Fibroblast of peridontal ligament (primary cell): ENCODE data around the gene VRK2.
A peak's percentile ranks its signal among the peaks of the same experiment; 100 is the strongest.
"Not testable (repeated sequence)": the region's sequence is repeated elsewhere in the genome, so short reads cannot be mapped to it uniquely, and the experiment has no call there.

Experiments used
- DNase-seq: peaks from one replicate; pipeline ENCODE4 v3.0.0-alpha.2; 2010; ENCODE audit errors: extremely low read depth

VRK2 gene

GRCh38 chr2:58158481-58158880 lies 111.9 kb downstream of the VRK2 start:
- no peak for DNase-seq

GRCh38 chr2:58163913-58164312 lies 117.3 kb downstream of the VRK2 start:
- DNase-seq, result no peak

GRCh38 chr2:58168130-58168529 lies 121.5 kb downstream of the VRK2 start:
- not testable (repeated sequence) for DNase-seq

- not testable (repeated sequence) for DNase-seq
Measured at GRCh38 chr2:58169845-58170244, 123.2 kb downstream of the VRK2 start.

DNA sequence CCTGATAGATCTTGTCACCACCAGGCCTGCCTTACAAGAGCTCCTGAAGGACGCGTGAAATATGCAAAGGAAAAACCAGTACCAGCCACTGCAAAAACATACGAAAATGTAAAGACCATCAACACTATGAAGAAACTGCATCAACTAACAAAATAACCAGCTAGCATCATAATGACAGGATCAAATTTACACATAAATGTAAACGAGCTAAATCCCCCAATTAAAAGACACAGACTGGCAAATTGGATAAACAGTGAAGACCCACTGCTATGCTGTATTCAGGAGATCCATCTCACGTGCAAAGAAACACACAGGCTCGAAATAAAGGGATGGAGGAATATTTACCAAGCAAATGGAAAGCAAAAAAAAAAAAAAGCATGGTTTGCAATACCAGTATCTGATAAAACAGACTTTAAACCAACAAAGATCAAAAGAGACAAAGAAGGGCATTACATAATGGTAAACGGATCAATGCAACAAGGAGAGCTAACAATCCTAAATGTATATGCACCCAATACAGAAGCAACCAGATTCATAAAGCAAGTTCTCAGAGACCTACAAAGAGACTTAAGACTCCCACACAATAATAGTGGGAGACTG lies 123.8 kb downstream of the VRK2 start:
- not testable (repeated sequence) for DNase-seq

DNA sequence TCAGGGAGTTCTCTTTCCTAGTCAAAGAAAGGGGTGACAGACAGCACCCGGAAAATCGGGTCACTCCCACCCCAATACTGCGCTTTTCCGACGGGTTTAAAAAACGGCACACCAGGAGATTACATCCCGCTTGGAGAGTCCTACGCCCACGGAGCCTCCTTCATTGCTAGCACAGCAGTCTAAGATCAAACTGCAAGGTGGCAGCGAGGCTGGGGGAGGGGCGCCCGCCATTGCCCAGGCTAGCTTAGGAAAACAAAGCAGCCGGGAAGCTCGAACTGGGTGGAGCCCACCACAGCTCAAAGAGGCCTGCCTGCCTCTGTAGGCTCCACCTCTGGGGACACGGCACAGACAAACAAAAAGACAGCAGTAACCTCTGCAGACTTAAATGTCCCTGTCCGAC lies 125.2 kb downstream of the VRK2 start:
- DNase-seq, result not testable (repeated sequence)

DNA sequence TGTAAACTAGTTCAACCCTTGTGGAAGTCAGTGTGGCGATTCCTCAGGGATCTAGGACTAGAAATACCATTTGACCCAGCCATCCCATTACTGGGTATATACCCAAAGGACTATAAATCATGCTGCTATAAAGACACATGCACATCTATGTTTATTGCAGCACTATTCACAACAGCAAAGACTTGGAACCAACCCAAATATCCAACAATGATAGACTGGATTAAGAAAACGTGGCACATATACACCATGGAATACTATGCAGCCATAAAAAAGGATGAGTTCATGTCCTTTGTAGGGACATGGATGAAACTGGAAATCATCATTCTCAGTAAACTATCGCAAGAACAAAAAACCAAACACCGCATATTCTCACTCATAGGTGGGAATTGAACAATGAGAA lies 130.6 kb downstream of the VRK2 start:
- DNase-seq, result not testable (repeated sequence)

DNA sequence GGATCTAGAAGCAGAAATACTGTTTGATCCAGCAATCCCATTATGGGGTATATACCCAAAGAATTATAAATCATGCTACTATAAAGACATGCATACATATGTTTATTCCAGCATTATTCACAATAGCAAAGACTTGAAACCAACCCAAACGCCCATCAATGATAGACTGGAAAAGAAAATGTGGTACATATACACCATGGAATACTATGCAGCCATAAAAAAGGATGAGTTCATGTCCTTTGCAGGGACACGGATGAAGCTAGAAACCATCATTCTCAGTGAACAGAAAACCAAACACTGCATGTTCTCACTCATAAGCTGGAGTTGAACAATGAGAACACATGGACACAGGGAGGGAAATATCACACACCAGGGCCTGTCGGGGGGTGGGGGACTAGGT lies 133.6 kb downstream of the VRK2 start:
- DNase-seq, result not testable (repeated sequence)

- DNase-seq, result no peak
Measured at GRCh38 chr2:58180635-58181034, 134.0 kb downstream of the VRK2 start.

- peak; percentile 10 for DNase-seq
Measured at GRCh38 chr2:58182527-58182926, 135.9 kb downstream of the VRK2 start.

DNA sequence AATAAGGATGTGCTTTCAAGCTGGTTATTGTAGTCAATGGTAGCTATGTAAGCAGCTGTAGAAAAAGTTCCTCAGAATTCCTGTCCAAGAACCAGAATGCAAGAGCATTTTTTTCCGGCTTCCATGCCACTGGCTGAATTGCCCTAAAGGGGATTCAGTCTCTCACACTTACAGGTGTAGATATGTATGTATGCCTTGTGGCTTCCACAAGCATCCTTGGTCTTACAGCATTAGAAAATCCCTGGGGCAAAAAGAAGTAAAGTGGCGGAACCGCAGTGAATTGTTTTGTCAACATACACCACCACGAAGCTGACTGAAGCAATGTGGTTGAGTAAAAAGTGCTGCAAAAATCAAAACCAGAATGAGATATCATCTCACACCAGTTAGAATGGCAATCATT lies 139.9 kb downstream of the VRK2 start:
- DNase-seq, result no peak

DNA sequence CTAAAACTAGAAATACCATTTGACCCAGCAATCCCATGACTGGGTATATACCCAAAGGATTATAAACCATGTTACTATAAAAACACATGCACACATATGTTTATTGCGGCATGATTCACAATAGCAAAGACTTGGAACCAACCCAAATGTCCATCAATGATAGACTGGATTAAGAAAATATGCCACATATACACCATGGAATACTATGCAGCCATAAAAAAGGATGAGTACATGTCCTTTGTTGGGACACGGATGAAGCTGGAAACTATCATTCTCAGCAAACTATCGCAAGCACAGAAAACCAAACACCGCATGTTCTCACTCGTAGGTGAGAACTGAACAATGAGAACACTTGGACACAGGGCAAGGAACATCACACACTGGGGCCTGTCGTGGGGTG lies 140.4 kb downstream of the VRK2 start:
- DNase-seq, result not testable (repeated sequence)

GRCh38 chr2:58194458-58194857 lies 147.9 kb downstream of the VRK2 start:
- DNase-seq, result no peak

GRCh38 chr2:58195662-58196061 lies 149.1 kb downstream of the VRK2 start:
- peak; percentile 24 for DNase-seq

DNA sequence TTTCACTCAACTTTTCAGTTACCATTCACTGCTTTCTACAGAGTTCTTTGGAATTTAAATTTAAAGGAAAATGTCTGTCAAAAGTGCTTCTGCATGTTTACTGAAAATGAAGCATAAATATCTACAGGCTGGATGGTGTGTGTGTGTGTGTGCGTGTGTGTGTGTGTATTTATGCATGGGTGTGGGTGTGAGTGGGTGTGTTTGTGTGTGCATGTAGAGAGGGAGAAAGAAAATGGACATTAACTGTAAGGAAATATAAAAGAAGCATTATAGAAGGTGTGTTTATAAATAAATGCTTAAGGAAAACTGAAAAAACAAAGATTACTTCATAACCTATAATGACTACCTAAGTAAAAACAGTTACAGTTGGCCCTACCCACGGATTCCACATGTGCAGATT lies 151.3 kb downstream of the VRK2 start:
- no peak for DNase-seq

- no peak for DNase-seq
Measured at GRCh38 chr2:58202404-58202803, 155.8 kb downstream of the VRK2 start.

DNA sequence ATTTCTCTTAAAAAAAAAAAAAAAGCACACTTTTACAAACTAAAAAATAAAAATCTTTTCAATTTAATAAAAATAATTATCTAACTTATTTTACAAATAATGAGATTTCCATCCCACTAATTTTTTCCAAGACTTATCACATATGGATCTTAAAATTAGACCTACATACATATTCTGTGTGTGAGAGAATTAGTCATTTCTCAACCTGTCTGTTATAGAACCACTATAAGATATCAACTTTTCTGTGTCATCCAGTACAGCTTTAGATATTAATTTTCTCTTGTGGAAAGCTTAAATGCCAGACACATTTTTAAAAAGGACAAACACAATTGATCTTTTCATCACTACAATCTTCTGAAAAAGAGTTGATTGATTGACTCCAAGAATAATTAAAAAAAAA lies 156.4 kb downstream of the VRK2 start:
- no peak for DNase-seq

- DNase-seq, result no peak
Measured at GRCh38 chr2:58204195-58204959, 157.8 kb downstream of the VRK2 start.

DNA sequence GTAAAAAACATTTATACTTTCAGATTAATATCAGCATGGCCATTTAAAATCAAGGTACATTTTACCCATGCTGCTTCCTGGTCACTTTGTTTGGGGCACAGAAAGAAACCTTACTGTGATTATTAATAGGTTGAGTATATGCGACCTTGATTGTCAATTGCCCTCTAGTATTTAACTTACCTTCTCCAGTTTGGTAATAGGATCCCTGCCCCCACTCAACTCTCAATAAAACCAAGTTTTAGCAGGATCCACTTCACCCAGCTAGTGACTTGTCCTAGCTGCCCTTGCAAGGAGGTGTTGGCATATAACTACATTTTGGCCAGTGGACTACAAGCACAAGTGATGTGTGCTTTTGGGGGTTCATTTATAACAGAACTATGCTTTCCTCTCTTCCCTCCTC lies 160.2 kb downstream of the VRK2 start:
- DNase-seq, result no peak

GRCh38 chr2:58207189-58207588 lies 160.6 kb downstream of the VRK2 start:
- no peak for DNase-seq
